22Rv1 (cell line): ENCODE measurements around the gene LSM4.

Experiments used
- CTCF ChIP-seq: fragments of 450-650 bp; IDR thresholded peaks from 2 replicates; pipeline ENCODE4 v1.5.1; 2017; ENCODE audit warnings: mild to moderate bottlenecking
- ZFX ChIP-seq: fragments of 450-650 bp; IDR thresholded peaks from 2 replicates; pipeline ENCODE4 v1.6.1; 2017; ENCODE audit warnings: antibody characterized with exemption, borderline replicate concordance

DNA sequence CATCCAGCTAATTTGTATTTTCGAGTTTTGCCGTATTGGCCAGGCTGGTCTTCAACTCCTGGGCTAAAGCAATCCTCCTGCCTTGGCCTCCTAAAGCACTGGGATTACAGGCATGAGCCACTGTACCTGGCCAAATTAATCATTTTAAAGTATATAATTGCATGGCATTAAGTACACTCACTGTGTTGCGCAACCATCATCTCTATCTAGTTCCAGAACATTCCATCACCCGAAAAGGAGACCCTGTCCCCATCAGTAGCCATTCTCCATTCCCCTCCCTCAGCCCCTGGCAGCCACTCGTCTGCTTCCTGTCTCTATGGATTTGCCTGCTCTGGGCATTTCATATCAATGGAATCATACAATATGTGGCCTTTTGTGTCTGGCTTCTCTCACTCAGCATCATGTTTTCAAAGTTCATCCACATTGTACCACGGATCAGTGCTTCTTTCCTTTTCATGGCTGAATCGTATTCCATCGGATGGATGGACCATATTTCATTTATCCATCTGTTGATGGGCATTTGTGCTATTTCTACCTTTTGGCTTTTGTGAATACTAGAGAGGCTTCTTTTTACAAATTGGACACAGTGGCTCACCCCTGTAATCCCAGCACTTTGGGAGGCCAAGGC, 30.6 kb upstream of the LSM4 start:
- TF ChIP-seq CTCF (no peak), ZFX (no peak)
